GM19351 (cell line): ENCODE data around the gene ERFL.
"Not testable (repeated sequence)": the region's sequence is repeated elsewhere in the genome, so short reads cannot be mapped to it uniquely, and the experiment has no call there.

ENCODE experiments used
- ATAC-seq: cut with Tn5 transposase; IDR thresholded peaks from one replicate; pipeline ENCODE4 v1.9.1; 2021; ENCODE audit warnings: mild to moderate bottlenecking, moderate library complexity; ENCODE audit not compliant: unreplicated experiment

ERFL gene

GRCh38 chr19:41944336-41944735 lies 16.1 kb upstream of the ERFL start:
- no peak for ATAC-seq

DNA sequence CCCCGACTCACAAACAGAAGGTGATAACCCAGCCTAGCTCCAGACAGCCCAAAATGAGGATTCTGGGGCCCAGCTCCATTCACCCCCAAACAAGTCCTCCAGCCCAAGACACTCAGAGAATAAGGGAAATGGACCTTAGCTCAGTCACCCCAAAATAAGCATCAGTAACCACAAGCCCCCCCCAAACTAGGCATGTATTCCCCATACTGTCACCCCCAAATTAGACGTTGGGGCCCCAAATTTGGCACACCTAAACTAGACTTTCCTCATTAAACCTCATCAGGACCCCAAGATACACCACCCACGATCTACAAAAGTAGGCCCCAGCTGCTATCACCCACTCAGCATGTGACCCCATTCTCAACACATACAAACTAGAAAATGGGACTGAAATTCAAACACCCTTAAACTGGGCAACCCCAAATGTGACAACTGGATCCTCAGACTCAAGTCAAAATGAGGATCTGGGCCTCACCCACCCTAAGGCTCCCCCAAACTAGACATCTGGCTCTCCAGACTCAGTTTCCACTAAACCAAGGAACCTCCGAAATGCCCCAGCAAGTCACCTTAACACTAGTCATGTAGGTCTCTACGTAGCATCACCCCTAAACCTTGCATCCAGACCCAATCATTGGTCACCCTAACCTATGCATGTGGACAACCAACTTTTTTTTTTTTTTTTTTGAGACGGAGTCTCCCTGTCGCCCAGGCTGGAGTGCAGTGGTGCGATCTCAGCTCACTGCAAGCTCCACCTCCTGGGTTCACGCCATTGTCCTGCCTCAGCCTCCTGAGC lies 13.4 kb upstream of the ERFL start:
- no peak for ATAC-seq

- no peak for ATAC-seq
Observed at GRCh38 chr19:41940731-41941409, 12.6 kb upstream of the ERFL start.

- no peak for ATAC-seq
Observed at GRCh38 chr19:41939861-41940730, 11.8 kb upstream of the ERFL start.

- ATAC-seq = not testable (repeated sequence)
Observed at GRCh38 chr19:41939209-41939608, 11.0 kb upstream of the ERFL start.

- no peak for ATAC-seq
Observed at GRCh38 chr19:41937525-41938468, 9.5 kb upstream of the ERFL start.

- ATAC-seq = no peak
Observed at GRCh38 chr19:41936961-41937360, 8.7 kb upstream of the ERFL start.

- no peak for ATAC-seq
Observed at GRCh38 chr19:41936416-41936850, 8.2 kb upstream of the ERFL start.

GRCh38 chr19:41935760-41936415 lies 7.6 kb upstream of the ERFL start:
- ATAC-seq = no peak

DNA sequence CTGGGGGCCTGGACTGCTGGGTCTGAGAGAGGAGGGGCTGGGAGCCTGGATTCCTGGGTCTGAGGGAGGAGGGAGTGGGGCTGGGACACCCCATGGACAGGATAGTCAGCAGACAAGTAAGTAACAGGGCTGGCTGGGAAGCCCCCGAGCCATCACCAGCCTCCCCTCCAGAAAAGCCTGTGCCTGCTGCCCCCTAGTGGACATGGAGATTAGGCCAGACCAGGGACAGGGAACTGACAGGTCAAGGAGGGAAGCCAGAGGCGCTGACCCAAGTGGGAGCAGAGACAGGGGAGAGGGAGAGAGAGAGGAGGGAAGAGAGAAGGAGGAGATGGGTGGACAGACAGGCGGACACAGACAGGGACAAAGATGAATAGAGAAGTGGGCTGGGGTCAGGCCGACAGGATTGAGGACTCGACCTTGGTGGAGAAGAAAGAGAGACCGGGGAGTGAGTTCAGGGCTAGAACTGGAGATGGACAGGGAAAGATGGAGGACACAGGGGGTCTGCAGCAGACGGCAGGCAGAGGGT lies 6.7 kb upstream of the ERFL start:
- ATAC-seq = no peak

GRCh38 chr19:41933693-41934426 lies 5.6 kb upstream of the ERFL start:
- no peak for ATAC-seq

- ATAC-seq = no peak
Observed at GRCh38 chr19:41932720-41933332, 4.6 kb upstream of the ERFL start.

DNA sequence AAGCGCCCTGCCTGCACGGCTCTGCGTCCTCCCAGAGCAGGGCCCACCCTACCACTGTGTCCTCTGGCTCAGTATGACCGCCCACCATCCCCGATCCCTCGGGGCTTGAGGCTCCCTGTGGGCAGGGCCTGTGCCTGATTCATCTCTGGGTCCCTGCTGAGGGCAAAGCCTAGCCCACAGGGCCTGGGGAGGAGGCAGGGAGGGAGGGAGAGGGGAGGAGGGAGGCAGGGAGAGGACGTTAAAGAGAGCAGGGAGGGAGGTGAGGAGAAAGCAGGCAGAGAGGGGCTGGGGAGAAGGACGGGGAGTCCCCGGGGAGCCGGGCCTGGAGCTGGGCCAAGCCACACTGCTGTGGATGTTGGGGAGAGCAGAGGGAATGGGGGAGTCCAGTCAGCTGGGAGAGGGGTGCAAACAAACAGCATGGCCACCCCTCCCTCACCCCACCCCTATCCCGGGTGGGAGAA lies 4.0 kb upstream of the ERFL start:
- ATAC-seq = no peak

GRCh38 chr19:41930926-41931592 lies 2.8 kb upstream of the ERFL start:
- ATAC-seq = no peak

- no peak for ATAC-seq
Observed at GRCh38 chr19:41930322-41930722, 2.1 kb upstream of the ERFL start.

GRCh38 chr19:41929536-41930071 lies 1.4 kb upstream of the ERFL start:
- no peak for ATAC-seq

GRCh38 chr19:41928754-41929535 lies 696 bp upstream of the ERFL start:
- no peak for ATAC-seq
